GM21737 (cell line): ENCODE data around the gene KIF5C.

Source experiments
- ATAC-seq: cut with Tn5 transposase; IDR thresholded peaks from one replicate; pipeline ENCODE4 v1.9.1; 2021; ENCODE audit warnings: mild to moderate bottlenecking, moderate library complexity; ENCODE audit not compliant: unreplicated experiment

Gene KIF5C

GRCh38 chr2:148922776-148923475, 47.9 kb downstream of the KIF5C start:
- ATAC-seq: no peak

DNA sequence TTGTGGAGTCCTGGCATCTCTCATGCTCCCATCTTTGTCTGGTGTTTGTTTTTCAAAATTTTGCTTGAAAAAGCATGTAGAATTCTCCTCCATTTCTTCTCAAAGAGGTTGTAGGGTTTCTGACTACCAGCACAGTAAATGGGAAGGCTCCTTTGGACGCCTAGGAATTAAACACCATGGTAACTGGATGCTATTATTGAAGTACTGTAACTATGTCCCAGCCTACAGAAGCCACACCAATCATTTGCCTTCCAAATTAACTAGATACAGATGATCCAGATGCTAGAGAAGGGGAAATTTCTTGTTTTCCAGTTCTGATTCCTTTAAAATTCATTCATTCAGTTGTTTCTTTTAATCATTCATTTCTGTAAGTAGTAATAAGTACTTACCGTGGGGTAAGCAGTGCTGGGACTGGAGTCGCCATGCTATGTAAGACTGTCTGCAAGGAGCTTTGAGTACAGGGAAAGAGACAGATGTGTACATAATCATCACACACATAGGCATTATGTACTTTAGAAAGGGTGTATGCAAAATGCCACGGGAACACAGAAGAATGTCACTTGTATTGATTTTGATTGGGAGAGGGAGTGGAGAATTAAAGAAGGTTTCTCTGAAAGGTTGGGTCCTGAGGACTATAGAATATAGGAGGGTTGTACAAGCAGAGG, 49.6 kb downstream of the KIF5C start:
- ATAC-seq: no peak

DNA sequence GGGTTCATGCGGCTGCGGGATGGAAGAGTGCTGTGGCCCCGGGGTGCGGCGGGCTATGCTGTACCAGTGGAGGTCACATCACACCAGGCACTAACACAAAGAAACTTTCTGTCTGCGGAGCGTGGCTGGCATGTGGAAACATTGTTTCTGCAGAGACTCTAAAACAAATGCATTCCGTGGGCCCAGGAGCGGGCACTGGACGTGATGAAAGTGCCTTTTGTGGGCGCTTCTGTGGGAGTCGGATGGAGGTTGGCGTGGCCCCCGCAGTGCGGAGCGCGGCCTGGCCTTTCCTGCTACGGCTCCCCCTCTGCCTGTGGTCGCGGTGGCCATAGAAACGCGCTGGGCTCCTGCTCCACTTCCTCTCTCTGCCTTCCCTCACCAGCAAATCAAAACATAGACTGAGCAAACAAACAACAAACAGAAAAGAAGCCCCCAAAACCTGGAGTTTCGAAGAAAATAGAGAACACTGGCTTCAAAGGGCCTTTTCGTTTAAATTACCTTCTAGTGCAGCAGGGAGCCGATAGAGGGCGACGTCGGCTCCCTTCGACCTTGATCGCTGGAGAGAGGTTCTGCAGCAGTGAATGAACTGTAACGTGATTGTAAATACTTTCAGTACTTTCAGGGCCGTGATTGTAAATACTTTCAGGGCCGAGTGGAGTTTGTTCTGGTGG, 51.4 kb downstream of the KIF5C start:
- peak; percentile 75 for ATAC-seq

GRCh38 chr2:148926981-148927401, 52.0 kb downstream of the KIF5C start:
- peak; percentile 63 for ATAC-seq

- no peak for ATAC-seq
Measured at GRCh38 chr2:148928395-148928794, 53.4 kb downstream of the KIF5C start.

GRCh38 chr2:148930046-148930775, 55.2 kb downstream of the KIF5C start:
- no peak for ATAC-seq

GRCh38 chr2:148932536-148932935, 57.5 kb downstream of the KIF5C start:
- ATAC-seq: no peak

- ATAC-seq: no peak
Measured at GRCh38 chr2:148933456-148933855, 58.4 kb downstream of the KIF5C start.

DNA sequence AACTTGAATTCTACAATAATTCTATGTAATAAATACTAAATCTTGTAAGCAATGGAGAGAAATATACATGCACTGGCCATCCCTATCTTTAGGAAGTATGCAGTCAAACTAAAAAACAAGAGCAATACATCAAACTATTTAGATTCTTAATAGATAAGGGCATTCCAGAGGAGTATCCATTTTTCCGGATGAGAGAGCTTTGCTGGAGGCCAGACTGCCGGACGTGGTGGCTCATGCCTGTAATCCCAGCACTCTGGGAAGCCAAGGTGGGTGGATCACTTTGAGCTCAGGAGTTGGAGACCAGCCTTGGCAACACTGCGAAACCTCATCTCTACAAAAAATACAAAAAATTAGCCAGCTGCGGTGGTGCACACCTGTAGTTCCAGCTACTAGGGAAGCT, 60.8 kb downstream of the KIF5C start:
- ATAC-seq: no peak

DNA sequence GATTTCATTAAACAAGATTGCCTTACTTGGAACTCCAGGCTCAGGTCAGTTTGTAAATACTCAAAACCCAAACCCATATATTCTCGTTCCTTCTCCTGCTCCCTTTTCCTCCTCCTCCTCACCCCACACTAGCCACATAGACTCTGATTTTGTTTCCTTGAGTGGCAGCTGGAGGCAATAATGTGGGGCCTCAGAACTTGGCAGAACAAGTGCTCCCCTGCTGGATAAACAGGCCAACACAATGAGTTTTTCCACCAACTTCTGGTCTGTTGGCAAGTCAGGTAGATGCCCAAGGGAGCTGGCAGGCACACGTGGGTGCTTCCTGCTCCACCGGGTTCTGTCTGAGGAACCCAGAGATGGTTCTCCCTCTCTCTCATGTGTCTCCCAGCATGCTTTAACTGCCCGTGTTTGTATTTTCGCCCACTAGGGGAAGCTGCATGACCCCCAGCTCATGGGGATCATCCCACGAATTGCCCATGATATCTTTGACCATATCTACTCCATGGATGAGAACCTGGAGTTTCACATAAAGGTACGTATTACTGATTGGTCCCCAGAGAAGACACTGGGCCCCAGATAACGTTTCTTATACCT, 61.9 kb downstream of the KIF5C start:
- no peak for ATAC-seq

DNA sequence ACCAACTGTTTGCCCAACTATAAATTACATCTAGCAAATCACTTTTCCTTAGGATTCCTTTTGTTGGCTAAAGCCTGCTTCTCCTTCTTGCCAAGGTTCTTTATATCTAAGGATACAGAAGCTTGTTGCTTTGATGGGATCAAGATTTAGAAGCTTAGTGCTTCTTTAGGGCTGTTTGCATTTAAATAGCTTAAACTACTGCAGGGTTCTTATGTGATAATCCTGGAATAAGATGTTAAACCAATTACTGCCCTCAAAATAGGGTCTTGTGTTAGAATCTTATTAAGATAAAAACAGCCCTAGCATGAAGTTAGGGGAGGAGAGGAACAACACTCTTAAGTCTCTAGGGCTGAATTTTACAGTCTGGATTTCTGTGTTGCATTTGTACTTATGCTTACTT, 64.2 kb downstream of the KIF5C start:
- no peak for ATAC-seq

DNA sequence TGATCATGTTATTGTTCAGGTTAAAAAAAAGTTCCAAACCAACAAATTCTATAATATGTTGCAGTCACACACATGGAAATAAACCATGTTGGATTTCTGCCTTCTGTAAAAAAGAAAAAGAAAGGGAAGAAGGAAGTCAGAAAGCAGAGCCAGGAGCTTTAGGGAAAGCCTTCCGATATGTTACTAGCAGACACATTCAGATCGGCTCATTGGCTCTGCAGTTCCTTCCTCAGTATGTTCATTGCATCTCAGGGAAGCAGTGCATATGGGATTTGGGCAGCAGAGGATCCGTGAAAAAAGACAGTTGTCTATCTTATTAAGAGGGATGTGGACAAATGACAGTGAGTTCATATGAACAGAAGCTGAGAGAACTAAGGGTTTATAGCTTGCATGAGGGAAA, 68.1 kb downstream of the KIF5C start:
- ATAC-seq: no peak

DNA sequence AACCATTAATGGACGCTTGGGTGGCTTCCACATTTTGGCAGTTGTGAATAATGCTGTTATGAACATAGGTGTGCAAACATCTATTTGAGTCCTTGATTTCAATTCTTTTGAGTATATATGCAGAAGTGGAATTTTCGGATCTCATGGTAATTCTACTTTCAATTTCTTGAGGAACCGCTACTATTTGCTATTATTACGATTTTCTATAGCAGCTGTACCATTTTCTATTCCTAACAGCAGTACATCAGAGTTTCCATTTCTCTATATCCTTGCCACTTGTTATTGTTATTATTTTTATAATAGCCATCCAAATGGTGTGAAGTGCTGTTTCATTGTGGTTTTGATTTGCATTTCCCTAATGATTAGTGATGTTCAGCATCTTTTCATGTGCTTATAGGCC, 69.5 kb downstream of the KIF5C start:
- no peak for ATAC-seq

GRCh38 chr2:148947299-148947698, 72.3 kb downstream of the KIF5C start:
- ATAC-seq: no peak

DNA sequence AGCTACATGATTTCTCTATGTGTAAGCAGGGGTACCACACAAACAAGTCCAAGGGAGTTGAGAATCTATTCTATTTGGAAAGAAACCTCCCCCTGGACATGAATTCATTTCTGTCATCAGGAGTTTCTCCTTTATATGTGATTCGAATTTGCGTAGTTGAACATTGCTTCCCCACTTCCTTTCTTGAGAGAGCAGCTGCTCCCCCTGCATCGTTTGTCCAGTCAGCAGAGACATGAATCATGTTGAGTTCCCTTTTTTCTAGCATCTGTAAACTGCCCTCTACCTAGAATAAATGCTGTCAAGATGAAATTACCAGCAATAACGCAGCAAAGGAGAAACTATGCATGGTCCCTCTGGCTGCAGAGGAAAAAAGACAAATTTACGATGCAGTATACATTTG, 73.8 kb downstream of the KIF5C start:
- ATAC-seq: no peak

GRCh38 chr2:148949348-148949747, 74.3 kb downstream of the KIF5C start:
- no peak for ATAC-seq

DNA sequence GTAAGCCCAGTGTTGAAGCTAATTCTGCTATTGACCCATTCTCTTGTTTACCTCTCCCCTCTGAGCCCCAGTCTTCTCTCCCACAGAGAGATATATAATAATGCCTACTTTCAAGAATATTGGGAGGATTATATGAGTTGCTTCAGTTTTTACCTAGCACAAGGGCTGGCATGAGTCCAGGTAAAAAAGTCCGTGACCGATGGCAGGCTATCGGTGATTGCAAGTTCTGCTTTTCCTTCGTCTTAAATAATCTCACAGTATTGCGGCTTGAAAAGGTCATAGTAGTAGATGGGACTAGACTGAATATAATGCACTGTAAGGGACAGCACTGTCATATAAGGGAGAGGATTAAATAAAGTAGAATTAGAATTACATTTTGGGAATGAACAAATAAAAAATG, 77.6 kb downstream of the KIF5C start:
- ATAC-seq: no peak

DNA sequence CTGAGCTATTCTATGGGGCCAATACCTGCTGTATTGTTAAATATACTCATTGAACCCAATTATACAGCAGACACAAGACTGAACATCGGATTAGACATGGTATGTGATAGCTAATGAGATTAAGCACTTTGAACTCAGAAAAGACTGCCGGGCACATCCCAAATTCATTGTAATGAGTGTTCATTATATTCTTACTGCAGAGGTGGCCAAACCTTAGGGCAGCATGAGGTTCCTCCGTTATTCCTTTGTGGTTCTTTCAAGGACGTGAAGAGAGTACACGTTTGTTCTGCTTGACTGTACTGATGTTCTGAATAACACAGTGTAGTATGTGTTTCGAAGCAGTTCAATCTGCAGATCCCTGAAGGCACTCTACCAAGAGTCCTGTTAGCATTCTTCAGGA, 78.4 kb downstream of the KIF5C start:
- no peak for ATAC-seq

GRCh38 chr2:148954536-148954935, 79.5 kb downstream of the KIF5C start:
- no peak for ATAC-seq

GRCh38 chr2:148955798-148956197, 80.8 kb downstream of the KIF5C start:
- no peak for ATAC-seq

GRCh38 chr2:148957023-148957422, 82.0 kb downstream of the KIF5C start:
- no peak for ATAC-seq
